Left cardiac atrium (tissue), 4 donors: Measurements from ENCODE around the gene GNA14. TPM values are rescaled to one million over a fixed set of nuclear protein-coding genes. Genes with fewer than 3 reads are reported as not detected.
"Not testable (repeated sequence)": the region's sequence is repeated elsewhere in the genome, so short reads cannot be mapped to it uniquely, and the experiment has no call there.

Experiments used
- ATAC-seq, 2 donors: fragments of 200-7000 bp; cut with Tn5 transposase; one replicate each; pipeline ENCODE4 v1.9.1; 2020; ENCODE audit warnings: mild to moderate bottlenecking in 2 of 2, moderate library complexity in 2 of 2
- DNase-seq: peaks from one replicate; pipeline ENCODE4 v3.0.0-alpha.2; 2020
- intact Hi-C, 2 donors: fragments of 100-400 bp; cut with DNase I; formaldehyde crosslinking; loops; one replicate each; pipeline versions ENCODE4 v1.14.1 to v1.15.1; 2022 to 2023
- long read RNA-seq: library from polyadenylated mRNA; unstranded; transcript quantifications from one replicate; pipeline ENCODE4 v2.0.0, GENCODE V29; 2021
- total RNA-seq, 2 donors: library from RNA; stranded (reverse); fragmentation: NEBNext Ultra II Directional; extraction: Animal tissue kit (Norgen Biotek cat#: 25700); gene quantifications; one replicate each; pipeline ENCODE4 v1.2.1, GENCODE V29; 2021
- donor health status: DM: no; HTN: yes; CAD: no.
- donor health status: DM: no; HTN: yes; CAD: no; lungs with severe emphysema.
- donor health status: DM: yes; HTN: yes; CAD: no.
- donor health status: Dilated cardiomyopathy.

Gene GNA14
- total RNA-seq = 1 to 10 TPM; 4.2 to 5.5 TPM
- long read RNA-seq, partial matches to known transcripts = 1 of 5 reads
- long read RNA-seq, other reads (novel, unspliced or antisense) = 0 of 5 reads

- ATAC-seq = peak; percentile 82 to 89
- intact Hi-C loops = loop anchor here in 1 of 2 donors (10.0 kb wide), 1 partner anchor 194 kb away; no protein-coding TSS in a partner anchor
- peak; percentile 83 for DNase-seq
These were observed at the start of gene GNA14 for GRCh38 chr9:77648234-77649108. Gene GNA14, minus strand, starts transcription at chr9:77648322. Its CDS starts 529 bp downstream, at chr9:77647793.

GRCh38 chr9:77697238-77697984, 49.3 kb upstream of the GNA14 start:
- ATAC-seq = no peak
- intact Hi-C loops = no loop called here
- no peak for DNase-seq

GRCh38 chr9:77690723-77691122, 42.6 kb upstream of the GNA14 start:
- intact Hi-C loops, DNase-seq, ATAC-seq: not testable (repeated sequence)

GRCh38 chr9:77690119-77690518, 42.0 kb upstream of the GNA14 start:
- intact Hi-C loops, DNase-seq: not testable (repeated sequence)

GRCh38 chr9:77687737-77688136, 39.6 kb upstream of the GNA14 start:
- intact Hi-C loops, ATAC-seq, DNase-seq: not testable (repeated sequence)

More at GRCh38 chr9:77690119-77690518, 42.0 kb upstream of the GNA14 start:
- not testable (repeated sequence) for ATAC-seq

GRCh38 chr9:77680581-77680980, 32.5 kb upstream of the GNA14 start:
- DNase-seq (no peak), ATAC-seq (no peak)
- intact Hi-C loops = no loop called here

- DNase-seq = no peak
- peak in 1 of 2 donors; percentile 19 for ATAC-seq
- intact Hi-C loops = no loop called here
These were observed 31.7 kb upstream of the GNA14 start for GRCh38 chr9:77679661-77680368.

- ATAC-seq = no peak
- DNase-seq = no peak
- intact Hi-C loops = no loop called here
These were observed 31.0 kb upstream of the GNA14 start for GRCh38 chr9:77679088-77679487.

- intact Hi-C loops = no loop called here
- no peak for ATAC-seq
- DNase-seq = no peak
These were observed 29.9 kb upstream of the GNA14 start for GRCh38 chr9:77677957-77678535.

GRCh38 chr9:77677397-77677796, 29.3 kb upstream of the GNA14 start:
- no peak for DNase-seq
- ATAC-seq = no peak
- intact Hi-C loops = no loop called here

- DNase-seq (no peak), ATAC-seq (peak; percentile 54 to 82)
- intact Hi-C loops = no loop called here
These were observed 26.0 kb upstream of the GNA14 start for GRCh38 chr9:77673941-77674791.

- DNase-seq = no peak
- ATAC-seq = no peak
- intact Hi-C loops = no loop called here
These were observed 24.1 kb upstream of the GNA14 start for GRCh38 chr9:77672183-77672582.

- DNase-seq (no peak), ATAC-seq (no peak)
- intact Hi-C loops = no loop called here
These were observed 19.0 kb upstream of the GNA14 start for GRCh38 chr9:77667151-77667550.

GRCh38 chr9:77663754-77664153, 15.6 kb upstream of the GNA14 start:
- DNase-seq (peak; percentile 48), ATAC-seq (peak; percentile 59 to 78)
- intact Hi-C loops = no loop called here

- DNase-seq (no peak), ATAC-seq (no peak)
- intact Hi-C loops = no loop called here
These were observed 13.5 kb upstream of the GNA14 start for GRCh38 chr9:77661566-77662085.

- ATAC-seq (no peak), DNase-seq (no peak)
- intact Hi-C loops = no loop called here
These were observed 11.8 kb upstream of the GNA14 start for GRCh38 chr9:77659926-77660325.

- intact Hi-C loops = no loop called here
- DNase-seq = no peak
- no peak for ATAC-seq
These were observed 3.1 kb upstream of the GNA14 start for GRCh38 chr9:77651203-77651602.
